ENCODE results near the gene RIN3. TPM values are rescaled to one million over a fixed set of nuclear protein-coding genes. Genes with fewer than 3 reads are reported as not detected.

The RIN3 gene
- total RNA-seq, 4 donors from 2014 or later, result 13.5 to 22.2 (median 16.2) TPM

DNA sequence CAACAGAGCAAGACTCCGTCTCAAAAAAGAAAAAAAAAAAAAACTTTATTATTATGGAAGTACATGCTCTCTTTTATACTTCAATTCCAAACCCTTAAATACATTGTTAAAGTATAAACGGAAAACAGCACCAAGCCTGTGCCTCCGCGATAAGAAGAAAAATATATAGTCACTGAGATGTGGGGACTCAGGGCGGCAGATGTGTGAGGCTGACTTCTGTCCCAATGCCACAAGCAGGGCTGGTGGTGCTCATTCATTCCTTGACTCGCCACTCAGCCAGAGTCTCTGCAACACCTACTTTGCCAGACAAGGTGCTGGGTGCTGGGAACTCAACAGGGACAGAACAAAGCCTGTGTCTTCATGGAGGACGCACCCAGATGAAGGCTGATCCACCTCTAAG lies 221.0 kb downstream of the RIN3 start:
- H3K27me3 ChIP-seq, result no peaks in the 10 kb centered on the region
- no peaks in the 10 kb centered on the region for H3K9me3 ChIP-seq
- TF ChIP-seq, protein P1, sequence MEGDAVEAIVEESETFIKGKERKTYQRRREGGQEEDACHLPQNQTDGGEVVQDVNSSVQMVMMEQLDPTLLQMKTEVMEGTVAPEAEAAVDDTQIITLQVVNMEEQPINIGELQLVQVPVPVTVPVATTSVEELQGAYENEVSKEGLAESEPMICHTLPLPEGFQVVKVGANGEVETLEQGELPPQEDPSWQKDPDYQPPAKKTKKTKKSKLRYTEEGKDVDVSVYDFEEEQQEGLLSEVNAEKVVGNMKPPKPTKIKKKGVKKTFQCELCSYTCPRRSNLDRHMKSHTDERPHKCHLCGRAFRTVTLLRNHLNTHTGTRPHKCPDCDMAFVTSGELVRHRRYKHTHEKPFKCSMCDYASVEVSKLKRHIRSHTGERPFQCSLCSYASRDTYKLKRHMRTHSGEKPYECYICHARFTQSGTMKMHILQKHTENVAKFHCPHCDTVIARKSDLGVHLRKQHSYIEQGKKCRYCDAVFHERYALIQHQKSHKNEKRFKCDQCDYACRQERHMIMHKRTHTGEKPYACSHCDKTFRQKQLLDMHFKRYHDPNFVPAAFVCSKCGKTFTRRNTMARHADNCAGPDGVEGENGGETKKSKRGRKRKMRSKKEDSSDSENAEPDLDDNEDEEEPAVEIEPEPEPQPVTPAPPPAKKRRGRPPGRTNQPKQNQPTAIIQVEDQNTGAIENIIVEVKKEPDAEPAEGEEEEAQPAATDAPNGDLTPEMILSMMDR (IDR thresholded peaks at IDR 0.05), result no peak
- TF ChIP-seq EP300 (IDR thresholded peaks at IDR 0.05) (no peak), POLR2A (IDR thresholded peaks at IDR 0.05) (no peak), POLR2AphosphoS5 (IDR thresholded peaks at IDR 0.05) (no peak)
- H3K27ac ChIP-seq, result no peak overlapping the region
- H3K36me3 ChIP-seq, result peaks cover 3 to 32% of the 10 kb centered on the region in 2 donors
- ATAC-seq, result no peak
- 83 to 84% methylated on average over 4 to 7 of the region's 7 CpGs for WGBS, 2 donors (ENCODE audit: low coverage in 1 of 2)
- no peak overlapping the region for H3K4me3 ChIP-seq
- H3K4me1 ChIP-seq, result no peaks in the 10 kb centered on the region

GRCh38 chr14:92735344-92735743 lies 221.8 kb downstream of the RIN3 start:
- no peak for ATAC-seq
- WGBS, 2 donors (ENCODE audit: low coverage in 1 of 2), result 85 to 92% methylated on average over 2 to 5 of the region's 6 CpGs

GRCh38 chr14:92737206-92737605 lies 223.6 kb downstream of the RIN3 start:
- TF ChIP-seq, protein P1 (IDR thresholded peaks at IDR 0.05), result no peak
- TF ChIP-seq POLR2AphosphoS5 (IDR thresholded peaks at IDR 0.05), result no peak
- no peak for TF ChIP-seq EP300 (IDR thresholded peaks at IDR 0.05)
- no peak for TF ChIP-seq POLR2A (IDR thresholded peaks at IDR 0.05)
- Histone ChIP-seq H3K36me3 (peaks cover 0 to 32% of the 10 kb centered on the region in 2 donors), H3K9me3 (no peaks in the 10 kb centered on the region), H3K4me1 (no peaks in the 10 kb centered on the region), H3K27me3 (no peaks in the 10 kb centered on the region), H3K27ac (no peak overlapping the region), H3K4me3 (no peak overlapping the region)
- WGBS, 2 donors (ENCODE audit: low coverage in 1 of 2), result 46% methylated on average over 4 of the region's 4 CpGs; no CpG with 5 or more reads in 1 of the 2 donors
- ATAC-seq, result no peak

More at GRCh38 chr14:92735344-92735743, 221.8 kb downstream of the RIN3 start:
- Histone ChIP-seq H3K4me1 (no peaks in the 10 kb centered on the region), H3K36me3 (peaks cover 3 to 32% of the 10 kb centered on the region in 2 donors), H3K9me3 (no peaks in the 10 kb centered on the region), H3K4me3 (no peak overlapping the region), H3K27me3 (no peaks in the 10 kb centered on the region), H3K27ac (no peak overlapping the region)
- TF ChIP-seq EP300 (IDR thresholded peaks at IDR 0.05) (no peak), POLR2AphosphoS5 (IDR thresholded peaks at IDR 0.05) (no peak), POLR2A (IDR thresholded peaks at IDR 0.05) (no peak)
- TF ChIP-seq, protein P1 (IDR thresholded peaks at IDR 0.05), result no peak

- Histone ChIP-seq H3K4me3 (no peak overlapping the region), H3K4me1 (no peaks in the 10 kb centered on the region)
- WGBS, 2 donors (ENCODE audit: low coverage in 1 of 2), result 92 to 93% methylated on average over 4 of the region's 4 CpGs
These were observed 224.1 kb downstream of the RIN3 start for GRCh38 chr14:92737619-92738188.

More at GRCh38 chr14:92737619-92738188, 224.1 kb downstream of the RIN3 start:
- ATAC-seq, result no peak
- Histone ChIP-seq H3K9me3 (no peaks in the 10 kb centered on the region), H3K27me3 (no peaks in the 10 kb centered on the region), H3K36me3 (peaks cover 0 to 32% of the 10 kb centered on the region in 2 donors), H3K27ac (no peak overlapping the region)
- TF ChIP-seq POLR2AphosphoS5 (IDR thresholded peaks at IDR 0.05) (no peak), EP300 (IDR thresholded peaks at IDR 0.05) (no peak), POLR2A (IDR thresholded peaks at IDR 0.05) (no peak)
- TF ChIP-seq, protein P1 (IDR thresholded peaks at IDR 0.05), result no peak

Other genes with a start within 250 kb of the RIN3 start
- 1 to 10 TPM in 2 of 4 donors, under 1 TPM in 2; 0.81 to 3.6 (median 1.4) TPM for gene SLC24A4, start 190.6 kb upstream of the RIN3 start, total RNA-seq
- 100 to 1,000 TPM in 2 of 4 donors, 10 to 100 TPM in 2; 38.1 to 132 (median 91.6) TPM for gene LGMN, start 234.8 kb downstream of the RIN3 start, total RNA-seq

Data from gastroesophageal sphincter (tissue), 4 donors.